Measurements from ENCODE around the gene SLC25A42. TPM values are rescaled to one million over a fixed set of nuclear protein-coding genes. Genes with fewer than 3 reads are reported as not detected.

SLC25A42 gene
- total RNA-seq, 1 experiment from 2014 or later = 8.1 TPM

GRCh38 chr19:19162495-19162894 is 98.7 kb downstream of the SLC25A42 start:
- no peak for TF ChIP-seq PRRX2 (CRISPR knock-in tag; IDR thresholded peaks at IDR 0.05)
- no peak for TF ChIP-seq USF2 (CRISPR knock-in tag; IDR thresholded peaks at IDR 0.05)
- TF ChIP-seq TCF7 (CRISPR knock-in tag; IDR thresholded peaks at IDR 0.05; ENCODE audit: low read depth) = no peak
- CTCF ChIA-PET = interaction anchor here (1.0 to 1.2 kb wide), 2 partner anchors 17 to 24 kb away, joined by 3 to 5 read pairs; no protein-coding TSS in a partner anchor
- ATAC-seq (no peak), DNase-seq (ENCODE audit: low spot score) (no peak)
- Mint-ChIP-seq H3K27ac (no peak overlapping the region), H3K4me1 (peaks cover 7% of the 10 kb centered on the region), H3K27me3 (ENCODE audit: low read depth) (peaks cover 27% of the 10 kb centered on the region), H3K36me3 (no peaks in the 10 kb centered on the region), H3K9me3 (no peaks in the 10 kb centered on the region), H3K4me3 (no peak overlapping the region)
- POLR2A ChIA-PET = interaction anchor here (2.1 kb wide), 1 partner anchor 7 kb away, joined by 12 read pairs; the partner anchor contains the start of gene MEF2B

Other genes starting within 250 kb of the SLC25A42 start
- 77.3 to 82.5 TPM (median 81.9 TPM) in 3 replicates for gene UPF1, start 232.0 kb upstream of the SLC25A42 start, total RNA-seq (2021)
- 14.7 to 24.5 TPM (median 22.6 TPM) in 3 replicates for gene CERS1, start 167.8 kb upstream of the SLC25A42 start, total RNA-seq (2021)
- gene COPE, start 144.6 kb upstream of the SLC25A42 start, total RNA-seq (2021) = 224 to 240 TPM (median 228 TPM) in 3 replicates
- gene DDX49, start 144.3 kb upstream of the SLC25A42 start, total RNA-seq (2021) = 30.1 to 47.9 TPM (median 36.4 TPM) in 3 replicates
- gene HOMER3, start 122.8 kb upstream of the SLC25A42 start, total RNA-seq (2021) = 28.2 to 32.4 TPM (median 32.2 TPM) in 3 replicates
- gene SUGP2, start 30.5 kb upstream of the SLC25A42 start, total RNA-seq (2021) = 156 to 160 TPM (median 156 TPM) in 3 replicates
- 47.9 to 58.8 TPM (median 49.9 TPM) in 3 replicates for gene ARMC6, start 30.4 kb upstream of the SLC25A42 start, total RNA-seq (2021)
- 46.0 to 53.4 TPM (median 51.8 TPM) in 3 replicates for gene TMEM161A, start 74.5 kb downstream of the SLC25A42 start, total RNA-seq (2021)
- 1.3 to 1.7 TPM (median 1.7 TPM) in 3 replicates for gene MEF2B, start 106.3 kb downstream of the SLC25A42 start, total RNA-seq (2021)
- gene BORCS8, start 128.2 kb downstream of the SLC25A42 start, total RNA-seq (2021) = 18.4 to 24.2 TPM (median 20.9 TPM) in 3 replicates
- gene RFXANK, start 128.3 kb downstream of the SLC25A42 start, total RNA-seq (2021) = 78.1 to 87.1 TPM (median 78.7 TPM) in 3 replicates
- 22.7 to 24.9 TPM (median 23.4 TPM) in 3 replicates for gene NR2C2AP, start 139.4 kb downstream of the SLC25A42 start, total RNA-seq (2021)
- gene NCAN, start 148.0 kb downstream of the SLC25A42 start, total RNA-seq (2021) = 1.9 to 3.0 TPM (median 2.5 TPM) in 3 replicates
- 4.5 to 7.6 TPM (median 6.0 TPM) in 3 replicates for gene TM6SF2, start 209.3 kb downstream of the SLC25A42 start, total RNA-seq (2021)